ENCODE results near the gene ZXDC. TPM values are rescaled to one million over a fixed set of nuclear protein-coding genes. Genes with fewer than 3 reads are reported as not detected.

The ZXDC gene
- polyA plus RNA-seq, 1 experiment: 15.8 TPM

DNA sequence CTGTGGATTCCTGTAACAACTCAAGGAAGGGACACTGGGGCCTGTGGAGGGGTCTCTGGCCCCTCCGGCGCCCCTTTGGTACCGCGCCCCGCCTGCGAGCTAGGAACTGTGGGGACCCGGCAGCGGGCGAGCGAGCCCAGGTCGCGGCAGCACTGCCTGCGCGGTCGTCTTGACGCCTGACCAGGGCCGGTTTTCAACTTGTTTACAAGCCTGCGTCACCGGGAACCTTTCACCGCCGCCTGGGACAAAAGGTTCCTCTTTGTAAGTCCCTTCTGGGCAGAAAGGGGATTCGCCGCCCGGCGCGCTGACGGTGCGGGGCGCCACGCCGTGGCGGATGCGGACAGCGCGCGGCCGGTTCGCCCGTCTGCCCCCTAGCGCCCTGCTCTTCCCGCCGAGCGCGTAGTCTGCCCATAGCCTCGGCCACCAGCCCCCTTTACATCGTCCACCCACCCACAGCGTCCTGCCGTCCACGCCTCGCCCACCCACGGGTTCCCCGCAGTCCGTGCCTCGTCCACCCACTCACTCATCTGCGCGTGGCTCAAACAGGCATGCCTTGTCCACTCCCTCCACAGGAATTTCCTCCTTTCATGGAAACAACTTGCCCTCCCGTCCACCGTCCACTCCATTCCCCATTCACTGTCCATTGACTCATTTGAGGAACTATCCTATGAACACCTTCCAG is 86.4 kb downstream of the ZXDC start:
- peak; percentile 19 for DNase-seq (ENCODE audit: low read depth)
- Histone ChIP-seq H3K36me3 (ENCODE audit: control insufficient read depth, insufficient read depth, low read length) (no peaks in the 10 kb centered on the region), H3K4me3 (ENCODE audit: low read depth, low read length) (peak overlapping the region; percentile 41), H3K27me3 (ENCODE audit: control insufficient read depth, insufficient read depth, low read length) (peaks cover 12% of the 10 kb centered on the region)
- TF ChIP-seq, protein P1, sequence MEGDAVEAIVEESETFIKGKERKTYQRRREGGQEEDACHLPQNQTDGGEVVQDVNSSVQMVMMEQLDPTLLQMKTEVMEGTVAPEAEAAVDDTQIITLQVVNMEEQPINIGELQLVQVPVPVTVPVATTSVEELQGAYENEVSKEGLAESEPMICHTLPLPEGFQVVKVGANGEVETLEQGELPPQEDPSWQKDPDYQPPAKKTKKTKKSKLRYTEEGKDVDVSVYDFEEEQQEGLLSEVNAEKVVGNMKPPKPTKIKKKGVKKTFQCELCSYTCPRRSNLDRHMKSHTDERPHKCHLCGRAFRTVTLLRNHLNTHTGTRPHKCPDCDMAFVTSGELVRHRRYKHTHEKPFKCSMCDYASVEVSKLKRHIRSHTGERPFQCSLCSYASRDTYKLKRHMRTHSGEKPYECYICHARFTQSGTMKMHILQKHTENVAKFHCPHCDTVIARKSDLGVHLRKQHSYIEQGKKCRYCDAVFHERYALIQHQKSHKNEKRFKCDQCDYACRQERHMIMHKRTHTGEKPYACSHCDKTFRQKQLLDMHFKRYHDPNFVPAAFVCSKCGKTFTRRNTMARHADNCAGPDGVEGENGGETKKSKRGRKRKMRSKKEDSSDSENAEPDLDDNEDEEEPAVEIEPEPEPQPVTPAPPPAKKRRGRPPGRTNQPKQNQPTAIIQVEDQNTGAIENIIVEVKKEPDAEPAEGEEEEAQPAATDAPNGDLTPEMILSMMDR (IDR thresholded peaks at IDR 0.05; ENCODE audit: insufficient read depth, low read depth, low read length): peak; percentile 76
- ChIA-PET CTCF (interaction anchor here (0.6 to 6.1 kb wide), 24 partner anchors 10 to 282 kb away, joined by 3 to 53 read pairs (median 4); no protein-coding TSS in a partner anchor), POLR2A (interaction anchor here (0.7 kb wide), 1 partner anchor 15 kb away, joined by 5 read pairs; no protein-coding TSS in a partner anchor)

Other genes with a start within 250 kb of the ZXDC start
- gene KLF15, start 118.5 kb downstream of the ZXDC start, polyA plus RNA-seq (2011; rRNA removed): 0.29 and 0.44 TPM in 2 replicates
- not detected in 2 replicates for gene CFAP100, start 81.0 kb downstream of the ZXDC start, polyA plus RNA-seq (2011; rRNA removed)
- gene UROC1, start 41.9 kb upstream of the ZXDC start, polyA plus RNA-seq (2011; rRNA removed): not detected in 2 replicates
- not detected in 2 replicates for gene CHST13, start 48.3 kb upstream of the ZXDC start, polyA plus RNA-seq (2011; rRNA removed)
- not detected in 2 replicates for gene C3orf22, start 83.0 kb upstream of the ZXDC start, polyA plus RNA-seq (2011; rRNA removed)
- 4.4 and 5.5 TPM in 2 replicates for gene TXNRD3, start 179.2 kb upstream of the ZXDC start, polyA plus RNA-seq (2011; rRNA removed)
- gene CHCHD6, start 228.3 kb upstream of the ZXDC start, polyA plus RNA-seq (2011; rRNA removed): 13.4 and 23.7 TPM in 2 replicates